Upper lobe of left lung (tissue), 4 donors: ENCODE data around the gene DLK1.

Experiments used
- EP300 ChIP-seq, 4 donors: sonication (generic); formaldehyde crosslinking; IDR thresholded peaks; one replicate each; pipeline ENCODE4 v1.5.1; 2017; ENCODE audit warnings: antibody characterized with exemption in 4 of 4, control low read depth in 2 of 4
- POLR2A ChIP-seq, 4 donors: fragments of 450-650 bp; IDR thresholded peaks; one replicate each; pipeline ENCODE4 v1.5.1; 2016 to 2017; ENCODE audit warnings: antibody characterized with exemption in 4 of 4, mild to moderate bottlenecking in 2 of 4
- POLR2AphosphoS5 ChIP-seq, 2 donors: sonication (generic); formaldehyde crosslinking; IDR thresholded peaks; one replicate each; pipeline ENCODE4 v1.5.1; 2017; ENCODE audit warnings: antibody characterized with exemption in 2 of 2
- TF ChIP-seq, protein P1 (sequence below), 6 experiments: fragments of 450-650 bp in 4 of 6; fragments of 200-600 bp in 2 of 6; sonication (generic) in 2 of 6; IDR thresholded peaks; one replicate each; pipeline ENCODE4 v1.5.1; 2016 to 2019; ENCODE audit warnings: antibody characterized with exemption in 6 of 6

GRCh38 chr14:100693877-100694578, 32.7 kb upstream of the DLK1 start:
- no peak for TF ChIP-seq POLR2A (IDR thresholded peaks at IDR 0.05)
- TF ChIP-seq, protein P1, sequence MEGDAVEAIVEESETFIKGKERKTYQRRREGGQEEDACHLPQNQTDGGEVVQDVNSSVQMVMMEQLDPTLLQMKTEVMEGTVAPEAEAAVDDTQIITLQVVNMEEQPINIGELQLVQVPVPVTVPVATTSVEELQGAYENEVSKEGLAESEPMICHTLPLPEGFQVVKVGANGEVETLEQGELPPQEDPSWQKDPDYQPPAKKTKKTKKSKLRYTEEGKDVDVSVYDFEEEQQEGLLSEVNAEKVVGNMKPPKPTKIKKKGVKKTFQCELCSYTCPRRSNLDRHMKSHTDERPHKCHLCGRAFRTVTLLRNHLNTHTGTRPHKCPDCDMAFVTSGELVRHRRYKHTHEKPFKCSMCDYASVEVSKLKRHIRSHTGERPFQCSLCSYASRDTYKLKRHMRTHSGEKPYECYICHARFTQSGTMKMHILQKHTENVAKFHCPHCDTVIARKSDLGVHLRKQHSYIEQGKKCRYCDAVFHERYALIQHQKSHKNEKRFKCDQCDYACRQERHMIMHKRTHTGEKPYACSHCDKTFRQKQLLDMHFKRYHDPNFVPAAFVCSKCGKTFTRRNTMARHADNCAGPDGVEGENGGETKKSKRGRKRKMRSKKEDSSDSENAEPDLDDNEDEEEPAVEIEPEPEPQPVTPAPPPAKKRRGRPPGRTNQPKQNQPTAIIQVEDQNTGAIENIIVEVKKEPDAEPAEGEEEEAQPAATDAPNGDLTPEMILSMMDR (IDR thresholded peaks at IDR 0.05), result no peak
- no peak for TF ChIP-seq POLR2AphosphoS5 (IDR thresholded peaks at IDR 0.05)
- no peak for TF ChIP-seq EP300 (IDR thresholded peaks at IDR 0.05)
